ENCODE data around the gene IL11RA. TPM values are rescaled to one million over a fixed set of nuclear protein-coding genes. Genes with fewer than 3 reads are reported as not detected.
"Not testable (repeated sequence)": the region's sequence is repeated elsewhere in the genome, so short reads cannot be mapped to it uniquely, and the experiment has no call there.

IL11RA gene
- total RNA-seq, 2 donors from 2014 or later, result 12.6 to 34.2 TPM

DNA sequence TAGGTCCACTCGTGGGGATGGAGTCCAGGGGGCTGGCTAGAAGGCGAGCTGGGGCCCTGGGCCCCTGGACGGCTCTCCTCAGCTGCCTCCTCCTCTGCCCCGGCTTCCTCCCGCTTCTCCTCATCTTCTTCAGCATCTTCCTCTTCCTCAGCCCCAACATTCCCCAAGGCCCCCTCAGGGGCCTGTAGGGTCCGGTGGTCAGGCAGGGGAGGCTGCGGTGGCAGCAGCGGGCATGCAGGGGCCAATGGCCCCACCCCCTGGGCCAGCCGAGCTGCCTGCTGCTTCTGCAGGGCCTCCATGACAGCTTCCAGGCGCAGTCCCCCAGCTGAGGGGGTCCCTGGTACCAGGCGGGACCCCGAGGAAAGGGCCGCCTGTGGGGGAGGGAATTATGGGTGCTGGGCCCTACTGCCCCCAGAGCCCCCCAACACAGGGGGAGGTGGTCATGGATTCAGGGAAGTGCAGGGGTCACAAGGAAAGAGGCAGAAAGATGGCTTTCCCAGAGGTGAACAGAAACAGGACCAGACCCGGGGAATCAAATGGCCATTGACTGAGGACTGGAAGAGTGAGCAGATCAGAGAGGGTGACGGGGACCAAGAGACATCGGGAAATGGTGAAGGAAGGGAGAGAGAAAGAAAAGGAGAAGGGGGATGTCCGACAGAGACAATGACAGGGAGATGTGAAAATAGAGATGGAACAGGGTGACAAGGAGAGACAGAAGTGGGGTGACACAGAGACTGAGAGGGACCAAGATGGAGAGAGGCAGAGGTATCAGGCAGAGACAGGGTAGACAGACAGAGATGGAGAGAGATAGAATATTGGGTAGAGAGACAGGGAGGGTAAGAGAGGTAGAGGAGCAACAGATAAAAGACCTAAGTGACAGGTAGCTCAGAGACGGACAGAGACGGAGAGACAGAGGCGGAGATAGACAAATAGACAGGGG is 24.0 kb upstream of the IL11RA start:
- intact Hi-C loops (cut with DNase I), result loop anchor here in 1 of 2 donors (5.0 kb wide), 1 partner anchor 1366 kb away; the partner anchor contains the start of gene BAG1
- no peak for DNase-seq (ENCODE audit: low spot score)

DNA sequence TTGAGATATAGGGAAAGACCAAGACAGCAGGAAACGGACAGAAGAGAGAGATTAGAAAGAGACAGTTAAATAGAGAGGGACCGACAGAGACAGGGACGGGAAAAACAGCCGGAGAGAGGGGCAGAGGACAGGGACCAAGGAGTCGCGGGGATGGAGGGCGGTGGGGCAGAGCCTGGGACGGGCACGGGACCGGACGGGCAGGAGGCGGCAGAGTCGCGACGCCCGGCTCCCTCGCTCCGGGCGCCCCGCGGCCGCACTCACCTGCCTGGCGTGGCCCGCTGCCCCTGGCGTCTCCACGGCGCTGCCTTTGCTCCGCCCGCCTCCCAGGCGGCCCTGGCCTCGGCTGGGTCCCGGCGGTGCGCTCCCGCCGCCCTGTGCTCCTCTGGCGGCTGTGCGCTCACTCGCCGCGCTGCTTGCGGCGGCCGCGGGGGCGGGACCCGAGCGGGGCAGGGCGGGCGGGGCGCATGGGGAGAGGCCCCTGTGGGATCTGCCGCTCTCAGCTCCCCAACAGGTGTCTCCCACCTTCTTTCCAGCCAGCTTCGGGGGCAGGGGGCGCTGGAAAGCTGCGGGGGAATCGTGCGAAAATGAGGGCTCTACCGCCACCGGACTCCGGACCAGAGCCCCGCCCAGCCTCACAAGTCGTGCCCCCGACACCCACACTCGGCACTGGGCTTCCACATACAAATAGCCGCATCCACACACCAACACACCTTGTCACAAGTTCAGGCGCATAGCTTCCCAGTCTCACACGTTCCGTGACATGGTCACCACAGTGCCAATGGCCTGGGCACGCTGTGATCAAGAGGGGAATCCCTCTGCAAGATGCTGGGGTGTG is 23.1 kb upstream of the IL11RA start, which contains the start of gene ARID3C:
Gene ARID3C, minus strand, starts transcription at position 411 of the 835 bp plus-strand sequence. CDS start 1,052 bp downstream, outside the sequence.
- intact Hi-C loops (cut with DNase I), result loop anchor here in 1 of 2 donors (5.0 kb wide), 1 partner anchor 1367 kb away; the partner anchor contains the start of gene BAG1

DNA sequence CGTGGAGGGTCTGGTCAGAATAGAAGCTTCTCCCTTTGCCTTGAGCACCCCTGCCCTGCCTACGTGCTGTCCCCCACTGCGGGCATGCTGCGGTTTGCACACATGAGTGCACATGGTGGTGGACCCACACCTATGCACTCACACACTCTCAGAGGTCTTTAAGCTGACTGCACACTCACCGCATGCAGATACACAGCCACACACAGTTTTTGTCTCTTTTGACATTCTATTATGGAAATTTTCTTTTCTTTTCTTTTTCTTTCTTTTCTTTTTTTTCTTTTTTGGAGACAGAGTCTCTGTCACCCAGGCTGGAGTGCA is 22.5 kb upstream of the IL11RA start:
- DNase-seq (ENCODE audit: low spot score), result no peak
- intact Hi-C loops (cut with DNase I), result loop anchor here in 1 of 2 donors (5.0 kb wide), 1 partner anchor 1367 kb away; the partner anchor contains the start of gene BAG1

More for the DNA sequence above, 23.1 kb upstream of the IL11RA start, which contains the start of gene ARID3C:
- no peak for DNase-seq (ENCODE audit: low spot score)

DNA sequence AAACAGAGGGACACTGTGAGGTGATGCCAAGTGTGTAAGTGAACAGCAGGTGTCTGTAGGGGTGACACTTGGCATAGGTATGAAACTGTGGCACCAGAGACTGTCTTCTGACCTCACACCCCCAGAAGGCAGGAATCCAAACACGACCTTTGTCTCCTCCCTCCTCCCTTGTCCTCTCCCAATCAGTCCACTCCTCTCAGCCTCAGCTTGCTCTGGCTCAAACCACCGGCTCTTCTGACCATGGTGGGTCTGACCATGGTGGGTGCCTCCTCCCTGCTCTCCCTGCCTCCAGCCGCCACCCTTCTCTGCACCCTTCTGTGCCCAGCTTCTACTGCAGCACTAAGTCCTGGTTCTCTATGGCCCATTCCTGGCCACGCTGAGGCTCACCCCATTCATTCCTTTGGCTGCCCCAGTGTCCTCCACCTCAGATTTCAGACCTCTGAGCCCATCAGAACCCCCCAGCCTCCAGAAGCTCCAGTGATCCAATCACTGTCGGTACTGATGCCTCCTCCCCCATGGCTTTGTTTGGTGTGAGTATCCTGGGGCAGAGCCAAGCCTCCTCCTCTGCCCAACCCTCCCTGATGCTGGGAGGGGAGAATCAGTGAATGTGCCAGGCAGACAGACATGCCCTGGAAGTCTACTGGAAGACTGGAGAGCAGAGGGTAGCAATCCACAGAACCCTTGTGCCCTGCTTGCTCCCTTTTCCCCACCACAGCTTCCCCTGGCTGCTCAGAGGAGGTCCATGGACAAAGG is 21.4 kb upstream of the IL11RA start:
- no peak for DNase-seq (ENCODE audit: low spot score)
- intact Hi-C loops (cut with DNase I), result no loop called here

DNA sequence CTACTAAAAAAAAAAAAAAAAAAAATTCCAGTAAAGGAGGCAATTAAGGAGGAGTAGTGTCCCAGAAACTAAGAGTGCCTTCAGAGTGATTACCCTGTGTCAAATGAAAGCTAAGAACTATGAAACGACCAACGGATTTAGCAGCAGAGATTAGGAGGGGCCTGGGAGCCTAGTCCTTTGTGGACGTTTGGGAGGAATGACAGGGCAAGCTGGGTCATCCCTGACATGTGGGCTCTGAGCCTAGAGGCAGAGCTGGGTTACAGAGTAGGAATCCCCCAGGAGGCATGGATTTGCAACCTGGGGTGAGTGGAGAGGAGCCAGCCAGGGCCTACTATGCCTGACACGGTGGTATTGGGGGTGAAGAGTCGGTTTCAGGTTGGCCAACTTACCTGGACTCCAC is 18.8 kb upstream of the IL11RA start:
- intact Hi-C loops (cut with DNase I), result no loop called here
- no peak for DNase-seq (ENCODE audit: low spot score)

DNA sequence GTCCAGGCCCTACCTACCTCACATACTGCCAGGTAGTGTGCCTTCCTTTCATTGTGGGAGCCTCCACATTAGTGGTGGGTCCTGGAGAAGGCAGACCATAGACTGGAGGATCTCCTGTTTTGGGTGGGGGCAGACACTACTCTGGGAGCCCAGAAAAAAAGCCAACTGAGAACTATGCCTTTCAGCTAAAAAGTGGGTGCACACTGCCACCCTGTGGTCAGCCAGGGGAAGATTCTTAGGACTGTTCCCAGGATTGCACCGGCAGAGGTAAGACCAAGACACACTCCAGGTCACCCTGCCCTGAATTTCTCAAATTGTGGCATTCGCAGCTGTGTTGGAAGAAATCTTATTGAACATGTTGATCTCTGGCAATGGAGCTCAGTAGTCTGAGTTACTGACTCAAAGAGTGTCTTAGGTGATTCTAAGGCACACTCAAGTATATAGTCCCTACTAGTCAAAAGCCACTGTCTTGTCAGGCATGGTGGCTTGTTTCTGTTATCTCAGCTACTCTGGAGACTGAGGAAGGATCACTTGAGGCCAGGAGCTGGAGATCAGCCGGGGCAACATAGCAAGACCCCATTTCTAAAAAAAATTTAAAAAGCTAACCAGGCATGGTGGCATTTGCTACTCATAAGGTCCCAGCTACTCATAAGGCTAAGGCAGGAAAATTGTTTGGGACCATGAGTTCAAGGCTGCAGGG is 18.0 kb upstream of the IL11RA start:
- intact Hi-C loops (cut with DNase I), result no loop called here
- no peak for DNase-seq (ENCODE audit: low spot score)

DNA sequence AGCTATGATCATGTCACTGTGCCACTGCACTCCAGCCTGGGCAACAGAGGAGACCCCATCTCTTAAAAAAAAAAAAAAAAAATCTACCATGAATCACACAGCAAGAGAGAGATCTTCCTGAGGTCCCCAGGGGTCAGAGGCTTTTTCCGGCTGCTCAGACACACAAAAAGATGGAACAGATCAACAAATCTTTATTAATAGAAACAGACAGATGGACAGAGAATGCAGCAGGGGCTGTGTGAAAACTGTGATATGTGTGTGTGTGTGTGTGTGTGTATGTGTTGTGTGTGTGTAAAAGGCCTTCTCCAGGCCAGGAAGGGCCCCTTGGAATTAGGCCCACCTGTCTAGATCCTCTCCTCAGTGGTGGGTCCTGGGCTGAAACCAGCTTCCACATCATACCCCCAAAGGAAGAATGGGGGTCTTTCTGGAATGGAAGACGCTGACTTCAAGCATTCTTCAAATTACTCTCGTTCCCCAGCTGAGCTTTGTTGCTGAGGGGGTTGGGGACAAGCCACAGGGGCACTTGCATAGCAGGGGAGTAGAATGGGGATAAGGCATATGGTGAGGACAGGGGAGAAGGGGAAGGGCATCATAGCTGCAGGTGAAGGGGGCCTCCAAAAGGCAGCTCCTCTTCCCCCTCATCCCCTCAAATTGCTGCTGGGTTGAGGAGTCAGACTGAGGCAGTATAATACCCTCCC is 17.3 kb upstream of the IL11RA start:
- DNase-seq (ENCODE audit: low spot score), result no peak
- intact Hi-C loops (cut with DNase I), result no loop called here

DNA sequence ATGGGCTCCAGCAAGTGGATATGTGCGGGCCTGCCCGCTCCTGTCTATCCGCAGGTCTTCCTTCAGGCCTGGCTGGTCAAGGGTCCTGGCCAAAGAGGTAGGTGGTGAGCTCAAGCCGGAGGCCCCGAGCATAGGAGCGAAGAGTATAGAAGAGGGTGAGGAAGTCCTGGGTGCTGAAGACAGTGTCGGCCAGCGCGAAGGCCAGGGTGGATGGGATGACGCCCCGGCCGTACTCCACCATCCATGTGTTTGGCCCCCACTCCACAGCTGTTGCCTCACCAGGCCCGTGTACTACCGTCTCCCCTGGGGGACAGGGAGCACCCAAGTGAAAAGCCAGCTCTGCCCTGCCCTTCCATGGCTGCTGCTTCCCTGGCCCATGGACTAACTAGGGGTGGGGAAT is 16.4 kb upstream of the IL11RA start:
- DNase-seq (ENCODE audit: low spot score), result no peak
- intact Hi-C loops (cut with DNase I), result no loop called here

DNA sequence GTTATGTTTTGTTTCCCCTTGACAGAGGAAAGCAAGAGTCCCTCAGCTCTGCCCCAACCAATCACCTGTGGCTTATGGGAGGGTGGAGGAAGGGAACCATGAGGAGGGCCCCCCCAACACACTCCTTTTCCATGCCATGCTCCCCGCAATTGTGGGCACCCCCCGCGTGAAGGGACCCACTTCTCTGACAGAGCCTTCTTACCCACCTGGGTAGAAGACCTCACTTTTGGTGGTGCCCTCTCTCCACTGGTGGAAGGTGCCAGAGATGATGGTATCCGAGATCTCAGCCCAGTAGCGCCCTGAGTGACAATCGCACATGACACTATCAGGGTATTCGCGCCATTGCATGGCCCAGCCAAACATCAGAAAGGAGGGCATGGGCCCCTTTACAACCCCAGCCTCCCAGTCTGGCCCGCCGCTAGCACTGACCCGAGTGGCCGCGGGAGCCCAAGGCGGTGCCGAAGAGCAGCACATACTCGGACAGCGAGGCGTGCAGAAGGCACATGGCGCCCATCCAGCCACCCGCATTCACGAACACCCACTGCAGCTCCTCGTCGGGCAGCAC is 15.1 kb upstream of the IL11RA start:
- intact Hi-C loops (cut with DNase I), result no loop called here
- no peak for DNase-seq (ENCODE audit: low spot score)

DNA sequence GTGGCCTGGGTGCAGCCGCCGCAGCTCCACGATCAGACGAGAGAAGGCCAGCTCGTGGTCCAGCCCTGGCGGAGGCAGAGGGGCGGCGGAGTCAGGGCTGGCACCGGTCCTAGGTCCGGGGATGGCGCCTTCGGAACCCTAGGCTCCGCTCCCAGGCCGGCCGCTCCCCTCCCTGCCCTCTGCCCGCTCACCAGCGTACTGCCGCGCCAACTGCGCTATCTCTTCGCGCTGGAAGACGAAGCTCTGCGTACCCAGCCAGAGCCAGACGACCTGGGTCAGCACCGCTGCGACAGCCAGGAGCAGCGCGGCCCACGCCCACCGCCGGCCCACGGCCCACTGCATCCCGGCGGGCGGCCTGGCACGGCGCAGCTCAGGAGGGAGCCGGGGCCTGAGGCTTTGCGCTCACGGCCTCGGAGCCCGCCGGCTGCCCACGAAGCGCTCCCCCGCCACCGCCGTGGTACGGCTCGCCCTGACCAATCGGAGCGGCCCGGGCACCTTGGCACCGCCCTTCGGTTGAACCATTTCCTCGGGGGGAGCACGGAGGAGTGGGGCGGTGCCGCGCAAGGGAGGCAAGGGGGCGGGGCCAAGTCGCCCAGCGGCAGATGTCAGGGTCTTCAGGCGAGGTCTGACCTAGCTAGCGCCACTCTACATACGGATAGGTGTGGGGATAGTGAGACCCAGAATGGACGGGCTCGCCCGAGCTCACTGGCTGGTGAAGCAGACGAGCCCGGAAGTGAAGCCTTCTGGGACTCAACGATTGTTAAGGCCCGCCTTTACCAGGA is 14.4 kb upstream of the IL11RA start, which contains the start of gene SIGMAR1:
Gene SIGMAR1, minus strand, starts transcription at position 432 of the 782 bp plus-strand sequence. Its CDS starts 90 bp downstream, at position 342.
- peak; percentile 98 for DNase-seq (ENCODE audit: low spot score)
- intact Hi-C loops (cut with DNase I), result no loop called here

DNA sequence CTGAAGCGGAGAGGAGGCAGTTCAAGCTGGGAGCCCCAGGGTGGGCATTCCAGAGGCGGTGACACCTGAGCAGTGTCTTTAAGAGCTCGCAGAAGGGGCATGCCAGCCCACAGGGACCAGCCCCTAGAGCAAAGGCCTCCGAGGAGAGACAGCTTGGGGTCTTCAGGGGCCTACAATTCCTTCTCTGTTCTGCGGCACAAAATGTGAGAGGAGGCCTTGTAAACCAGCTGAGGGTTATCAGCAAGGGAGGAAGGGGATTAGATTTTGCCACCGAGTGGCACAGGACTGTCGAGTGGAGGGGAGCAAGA is 13.9 kb upstream of the IL11RA start:
- DNase-seq (ENCODE audit: low spot score), result no peak
- intact Hi-C loops (cut with DNase I), result no loop called here

DNA sequence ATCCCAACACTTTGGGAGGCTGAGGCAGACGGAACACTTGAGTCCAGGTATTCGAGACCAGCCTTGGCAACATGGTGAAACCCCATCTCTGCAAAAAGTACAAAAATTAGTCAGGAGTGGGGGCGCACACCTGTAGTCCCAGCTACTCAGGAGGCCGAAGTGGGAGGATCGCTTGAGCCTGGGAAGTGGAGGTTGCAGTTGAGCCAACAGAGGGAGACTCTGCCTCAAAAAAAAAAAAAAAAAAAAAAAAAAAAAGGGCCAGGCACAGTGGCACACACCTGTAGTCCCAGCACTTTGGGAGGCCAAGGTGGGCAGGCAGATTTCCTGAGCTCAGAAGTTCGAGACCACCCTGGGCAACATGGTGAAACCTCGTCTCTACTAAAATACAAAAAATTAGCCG is 12.7 kb upstream of the IL11RA start:
- intact Hi-C loops (cut with DNase I), result not testable (repeated sequence)

DNA sequence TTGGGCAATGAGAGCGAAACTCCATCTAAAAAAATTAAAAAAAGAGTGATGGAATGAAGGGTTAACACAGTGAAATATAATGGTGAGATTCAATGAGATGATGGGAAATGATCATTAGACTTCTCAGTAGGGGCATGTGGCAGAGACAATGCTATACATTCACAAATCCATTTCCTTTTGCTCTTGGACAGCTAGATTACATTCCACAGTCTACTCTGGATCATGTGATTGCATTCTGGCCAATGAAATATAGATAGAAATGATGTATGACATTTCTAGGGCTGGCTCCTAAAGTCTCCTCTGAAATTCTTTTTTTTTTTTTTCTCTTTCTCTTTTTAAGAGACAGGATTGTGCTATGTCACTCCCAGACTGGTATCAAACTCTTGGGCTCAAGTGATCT is 9.3 kb upstream of the IL11RA start:
- intact Hi-C loops (cut with DNase I), result no loop called here

More for the DNA sequence above, 12.7 kb upstream of the IL11RA start:
- DNase-seq (ENCODE audit: low spot score), result not testable (repeated sequence)

DNA sequence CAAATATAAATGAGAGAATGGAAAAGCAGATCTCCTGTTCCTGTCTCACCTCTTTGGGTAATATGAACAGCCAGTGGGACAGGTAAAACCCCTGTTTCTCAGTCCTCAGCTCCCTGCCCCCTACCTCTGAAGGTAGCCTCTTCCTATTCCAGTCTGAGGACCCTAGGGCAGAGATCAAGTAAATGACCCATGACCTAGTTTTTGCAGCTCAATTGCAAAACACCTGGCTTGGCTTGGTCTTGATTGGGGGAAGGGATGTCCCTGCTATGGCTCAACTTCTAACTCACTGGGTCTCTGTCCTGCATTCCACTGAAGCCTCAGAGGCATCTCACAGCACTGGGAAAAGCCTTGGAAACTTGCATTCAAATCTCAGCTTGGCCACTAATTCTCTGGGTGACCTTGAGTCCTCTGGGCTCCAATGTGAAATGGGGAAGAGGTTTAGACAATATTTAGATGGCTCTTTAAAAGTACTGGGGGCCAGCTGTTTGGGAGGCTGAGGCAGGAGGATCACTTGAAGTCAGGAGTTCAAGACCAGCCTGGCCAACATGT is 7.1 kb upstream of the IL11RA start:
- intact Hi-C loops (cut with DNase I), result no loop called here
- no peak for DNase-seq (ENCODE audit: low spot score)

More for the DNA sequence above, 9.3 kb upstream of the IL11RA start:
- DNase-seq (ENCODE audit: low spot score), result no peak

DNA sequence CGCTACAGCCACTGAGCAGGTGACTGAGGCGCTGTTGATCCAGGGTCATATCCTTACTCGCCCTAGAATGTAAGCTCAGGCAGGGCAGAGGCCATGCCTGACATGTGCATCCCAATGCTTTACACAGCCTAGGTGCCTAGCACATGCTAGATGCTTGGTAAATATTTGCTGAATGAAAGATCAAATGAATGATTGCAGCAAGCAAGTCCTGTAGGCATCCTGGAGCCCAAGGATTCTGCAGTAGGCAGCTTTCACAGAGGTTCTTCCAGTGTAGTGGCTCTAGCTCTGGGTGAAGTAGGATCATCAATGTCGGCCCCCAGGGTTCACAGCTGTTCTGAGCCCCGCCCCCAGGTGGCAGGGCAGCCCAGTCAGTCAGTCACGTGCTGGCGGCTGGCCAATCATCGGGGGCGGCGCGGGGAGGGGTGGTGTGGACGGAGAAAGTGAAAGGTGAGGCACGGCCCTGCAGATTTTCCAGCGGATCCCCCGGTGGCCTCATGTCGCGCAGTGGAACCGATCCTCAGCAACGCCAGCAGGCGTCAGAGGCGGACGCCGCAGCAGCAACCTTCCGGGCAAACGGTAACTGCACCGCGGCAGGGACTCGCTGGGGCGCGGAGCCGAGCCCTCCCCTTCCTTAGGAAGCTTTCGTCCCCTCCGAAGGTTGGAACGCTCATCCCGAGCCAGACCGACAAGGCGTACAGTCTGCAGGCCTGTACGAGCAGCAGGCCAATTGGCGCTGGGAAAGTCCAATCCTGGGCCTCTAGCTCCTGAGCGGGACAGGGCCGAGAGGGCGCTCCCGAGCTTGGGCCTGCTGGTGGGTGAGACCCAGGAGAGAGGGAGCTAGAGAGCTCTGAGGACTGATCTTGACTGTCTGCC is 5.5 kb upstream of the IL11RA start, which contains the start of gene GALT:
Gene GALT, plus strand, starts transcription at position 465 of the 873 bp plus-strand sequence. Its CDS starts 30 bp downstream, at position 495.
- peak; percentile 98 for DNase-seq (ENCODE audit: low spot score)
- intact Hi-C loops (cut with DNase I), result no loop called here

DNA sequence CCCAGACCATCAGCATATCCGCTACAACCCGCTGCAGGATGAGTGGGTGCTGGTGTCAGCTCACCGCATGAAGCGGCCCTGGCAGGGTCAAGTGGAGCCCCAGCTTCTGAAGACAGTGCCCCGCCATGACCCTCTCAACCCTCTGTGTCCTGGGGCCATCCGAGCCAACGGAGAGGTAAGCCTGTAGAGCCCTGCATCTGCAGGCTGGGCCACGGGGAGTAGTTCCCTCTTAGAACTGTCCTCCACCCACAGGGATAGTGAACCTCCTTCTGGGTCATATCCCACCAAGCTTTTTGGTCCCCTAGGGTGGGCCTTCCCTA is 4.9 kb upstream of the IL11RA start:
- DNase-seq (ENCODE audit: low spot score), result peak; percentile 66
- intact Hi-C loops (cut with DNase I), result no loop called here
